HepG2 (cell line): ENCODE measurements around the gene KDM5B. TPM values are rescaled to one million over a fixed set of nuclear protein-coding genes. Genes with fewer than 3 reads are reported as not detected.

Experiments used
- ATAC-seq: fragments of 200-7000 bp; cut with Tn5 transposase; 3 replicates; pipeline ENCODE4 v1.9.1; 2020; ENCODE audit warnings: mild to moderate bottlenecking, moderate library complexity
- BruUV-seq: library from RNA; stranded (reverse); fragments of 400-500 nt; replicated peaks from 2 replicates; lab custom pipeline; 2021; lab: Mats Ljungman, UMichigan
- CTCF ChIA-PET: fragments of 300-600 bp; formaldehyde crosslinking; extraction: SDS; loops from one replicate; lab custom pipeline; 2021; ENCODE audit warnings: low total read pairs, inconsistent platforms, low intra/inter-chr PET ratio; lab: Yijun Ruan, JAX
- POLR2A ChIA-PET: fragments of 350-600 bp; sonication (Branson Sonifier 250); formaldehyde crosslinking; loops from one replicate; lab custom pipeline; 2020; ENCODE audit warnings: antibody characterized with exemption, inconsistent platforms; lab: Yijun Ruan, JAX
- DNase-seq: peaks from one replicate; pipeline ENCODE4 v3.0.0-alpha.2; 2015; ENCODE audit warnings: low spot score
- FAIRE-seq: peaks from 3 replicates; lab custom pipeline; 2011; peaks lifted over from hg19 to GRCh38; lab: Jason Lieb, UNC
- H2AFZ ChIP-seq: one replicate; pipeline ENCODE4 v1.6.1; 2011; ENCODE audit warnings: low read length, inconsistent platforms
- H3K27ac ChIP-seq: fragments of 300-600 bp; 3 replicates; pipeline ENCODE4 v1.8.0; 2011; ENCODE audit warnings: mixed run types, mild to moderate bottlenecking, mixed read lengths, low read length, inconsistent platforms; ENCODE audit not compliant: insufficient read depth; ENCODE audit errors: extremely low read length
- H3K27me3 ChIP-seq, 2 experiments: fragments of 200-600 bp in 1 of 2; 2 replicates in 1 of 2; 3 replicates in 1 of 2; pipeline versions ENCODE4 v1.6.0 to v1.8.0; 2011; ENCODE audit warnings: low read length in 2 of 2, mild to moderate bottlenecking in 2 of 2, moderate library complexity in 2 of 2, inconsistent platforms in 1 of 2; ENCODE audit not compliant: insufficient read depth in 2 of 2, control insufficient read depth in 1 of 2
- H3K36me3 ChIP-seq, 2 experiments: fragments of 200-600 bp in 1 of 2; replicated peaks in 1 of 2; 2 replicates in 1 of 2; 3 replicates in 1 of 2; pipeline versions ENCODE4 v1.5.1 to v1.8.0; 2011; ENCODE audit warnings: low read length in 2 of 2, inconsistent platforms in 1 of 2; ENCODE audit not compliant: insufficient read depth in 2 of 2, control insufficient read depth in 1 of 2
- H3K4me1 ChIP-seq: 2 replicates; pipeline ENCODE4 v1.5.1; 2012; ENCODE audit warnings: low read length, inconsistent platforms; ENCODE audit not compliant: insufficient read depth
- H3K4me2 ChIP-seq: 2 replicates; pipeline ENCODE4 v1.6.0; 2011; ENCODE audit warnings: low read depth, low read length, inconsistent platforms
- H3K4me3 ChIP-seq, 3 experiments: fragments of 200-600 bp in 1 of 3; sonication (generic), shearing (Covaris generic) in 1 of 3; replicated peaks in 1 of 3; 2 replicates each; pipeline ENCODE4 v1.5.1; 2011 to 2016; ENCODE audit warnings: low read length in 3 of 3, inconsistent platforms in 2 of 3, low read depth in 2 of 3, mild to moderate bottlenecking in 2 of 3, control low read depth in 1 of 3, mixed read lengths in 1 of 3; ENCODE audit not compliant: insufficient read depth in 1 of 3
- H3K79me2 ChIP-seq: one replicate; pipeline ENCODE4 v1.6.1; 2011; ENCODE audit warnings: low read length, inconsistent platforms; ENCODE audit not compliant: insufficient read depth
- H3K9ac ChIP-seq: 2 replicates; pipeline ENCODE4 v1.6.0; 2011; ENCODE audit warnings: mild to moderate bottlenecking, low read depth, low read length, inconsistent platforms; ENCODE audit not compliant: insufficient read depth
- H3K9me3 ChIP-seq: 2 replicates; pipeline ENCODE4 v1.5.1; 2012; ENCODE audit warnings: mild to moderate bottlenecking, low read length
- H4K20me1 ChIP-seq: 2 replicates; pipeline ENCODE4 v1.6.0; 2011; ENCODE audit warnings: inconsistent platforms, mild to moderate bottlenecking, low read length, moderate library complexity; ENCODE audit not compliant: insufficient read depth
- CBX5 ChIP-seq: sonication (generic); formaldehyde crosslinking; IDR thresholded peaks from 2 replicates; pipeline ENCODE4 v1.4.0; 2020; ENCODE audit warnings: missing genetic modification reagents, borderline replicate concordance
- DNMT3B ChIP-seq: conservative IDR thresholded peaks from 2 replicates; pipeline ENCODE4 v1.6.1; 2016; ENCODE audit warnings: missing biosample characterization, control low read depth
- MAFK ChIP-seq, 2 experiments: IDR thresholded peaks in 1 of 2; conservative IDR thresholded peaks in 1 of 2; 2 replicates each; pipeline ENCODE4 v1.6.1; 2011; ENCODE audit warnings: improper control_type of control experiment in 2 of 2, low read length in 2 of 2
- PRMT3 ChIP-seq: sonication (generic); formaldehyde crosslinking; IDR thresholded peaks from 2 replicates; pipeline ENCODE4 v1.8.1; 2022; ENCODE audit warnings: low read depth, mild to moderate bottlenecking, moderate library complexity, missing genetic modification reagents, borderline replicate concordance
- RFX5 ChIP-seq: IDR thresholded peaks from 2 replicates; pipeline ENCODE4 v1.6.1; 2011; ENCODE audit warnings: low read depth, low read length, improper control_type of control experiment
- TARDBP ChIP-seq: sonication (generic); formaldehyde crosslinking; IDR thresholded peaks from 2 replicates; pipeline ENCODE4 v1.8.0; 2022; ENCODE audit warnings: mild to moderate bottlenecking, missing genetic modification reagents
- ZFP36L1 ChIP-seq: sonication (generic); formaldehyde crosslinking; IDR thresholded peaks from 2 replicates; pipeline ENCODE4 v1.8.0; 2022; ENCODE audit warnings: mild to moderate bottlenecking, missing genetic modification reagents, moderate library complexity
- ZSCAN21 ChIP-seq: sonication (generic); formaldehyde crosslinking; IDR thresholded peaks from 2 replicates; pipeline ENCODE4 v1.8.0; 2022; ENCODE audit warnings: mild to moderate bottlenecking, missing genetic modification reagents, moderate library complexity, borderline replicate concordance
- WGBS: methylation state at CpG from one replicate; pipeline ENCODE4 v1.1.6; 2017; ENCODE audit warnings: low lambda C conversion rate; 5-methylcytosine and 5-hydroxymethylcytosine counted together
- in situ Hi-C: cut with HindIII; loops from 2 replicates; pipeline ENCODE4 v1.10.0; 2017; ENCODE audit warnings: low pct_unique_long_range_greater_than_20kb; ENCODE audit not compliant: extremely low pct_ligation_motif_present
- intact Hi-C: fragments of 100-400 bp; cut with micrococcal nuclease; formaldehyde crosslinking; loops from one replicate; pipeline ENCODE4 v1.10.0; 2022; ENCODE audit not compliant: unreplicated experiment
- polyA plus RNA-seq, 8 experiments: library from polyadenylated mRNA; depleted of rRNA in 3 of 8; stranded (reverse) in 7 of 8; unstranded in 1 of 8; fragments of >200 nt; fragmentation: Illumina TruSeq in 4 of 8; extraction: Trizol in 4 of 8; gene quantifications; 2 replicates each; pipeline versions ENCODE4 v1.2.1 to v1.2.3, GENCODE V29; 2011 to 2016; ENCODE audit warnings: low read depth in 4 of 8, missing spikeins in 1 of 8, mixed read lengths in 1 of 8; ENCODE audit not compliant: insufficient read depth in 1 of 8
- total RNA-seq, 5 experiments: library from RNA; depleted of rRNA; stranded (reverse); fragments of >200 nt; fragmentation: Illumina TruSeq; extraction: Trizol; gene quantifications; 2 replicates each; pipeline ENCODE4 v1.2.3, GENCODE V29; 2016; ENCODE audit warnings: low read depth in 1 of 5
- TF ChIP-seq, protein P1 (sequence below): sonication (generic); formaldehyde crosslinking; IDR thresholded peaks from 2 replicates; pipeline ENCODE4 v1.4.0; 2020; ENCODE audit warnings: missing genetic modification reagents, mild to moderate bottlenecking, borderline replicate concordance
- TF ChIP-seq, protein P2 (sequence below): sonication (generic); formaldehyde crosslinking; IDR thresholded peaks from 2 replicates; pipeline ENCODE4 v1.4.0; 2020; ENCODE audit warnings: missing genetic modification reagents
- TF ChIP-seq, protein P3 (sequence below): sonication (generic); formaldehyde crosslinking; IDR thresholded peaks from 2 replicates; pipeline ENCODE4 v1.5.1; 2020; ENCODE audit warnings: missing genetic modification reagents, mild to moderate bottlenecking, borderline replicate concordance
- TF ChIP-seq, protein P4 (sequence below): sonication (generic); formaldehyde crosslinking; IDR thresholded peaks from 2 replicates; pipeline ENCODE4 v1.4.0; 2020; ENCODE audit warnings: missing genetic modification reagents
- TF ChIP-seq, protein P5 (sequence below), 2 experiments: sonication (generic) in 1 of 2; formaldehyde crosslinking in 1 of 2; IDR thresholded peaks; 2 replicates each; pipeline versions ENCODE4 v1.4.0 to v1.6.1; 2018 to 2020; ENCODE audit warnings: missing genetic modification reagents in 2 of 2, borderline replicate concordance in 1 of 2, low read depth in 1 of 2, mild to moderate bottlenecking in 1 of 2, missing biosample characterization in 1 of 2

KDM5B gene
- total and polyA plus RNA-seq, 2 of the 13 experiments (the other 11 are each of a cell fraction or from before 2014, with no cell fraction given): 34.2 to 35.4 TPM

DNA sequence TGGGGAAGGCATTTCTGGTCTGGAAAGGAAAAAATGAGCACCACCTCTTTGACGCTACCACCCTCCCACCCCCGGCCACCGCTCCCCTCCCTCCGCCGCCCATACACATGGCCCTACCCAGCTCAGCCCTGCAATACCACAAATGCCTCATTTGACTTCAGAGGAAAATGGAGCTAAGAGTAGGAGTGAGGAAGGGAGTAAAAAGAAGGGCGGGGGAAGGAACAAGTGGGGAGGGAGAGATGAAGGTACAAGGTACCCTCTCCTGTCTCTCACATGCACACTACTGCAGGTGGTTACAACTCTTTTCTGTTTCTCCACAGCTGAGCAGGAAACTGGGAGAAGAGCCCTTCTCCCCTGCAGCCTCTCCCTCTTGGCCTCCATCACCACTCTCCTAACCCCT lies 105.0 kb downstream of the KDM5B start (continued):
- TF ChIP-seq DNMT3B (CRISPR knock-in tag) (no peak), PRMT3 (no peak)
- TF ChIP-seq, protein P1, sequence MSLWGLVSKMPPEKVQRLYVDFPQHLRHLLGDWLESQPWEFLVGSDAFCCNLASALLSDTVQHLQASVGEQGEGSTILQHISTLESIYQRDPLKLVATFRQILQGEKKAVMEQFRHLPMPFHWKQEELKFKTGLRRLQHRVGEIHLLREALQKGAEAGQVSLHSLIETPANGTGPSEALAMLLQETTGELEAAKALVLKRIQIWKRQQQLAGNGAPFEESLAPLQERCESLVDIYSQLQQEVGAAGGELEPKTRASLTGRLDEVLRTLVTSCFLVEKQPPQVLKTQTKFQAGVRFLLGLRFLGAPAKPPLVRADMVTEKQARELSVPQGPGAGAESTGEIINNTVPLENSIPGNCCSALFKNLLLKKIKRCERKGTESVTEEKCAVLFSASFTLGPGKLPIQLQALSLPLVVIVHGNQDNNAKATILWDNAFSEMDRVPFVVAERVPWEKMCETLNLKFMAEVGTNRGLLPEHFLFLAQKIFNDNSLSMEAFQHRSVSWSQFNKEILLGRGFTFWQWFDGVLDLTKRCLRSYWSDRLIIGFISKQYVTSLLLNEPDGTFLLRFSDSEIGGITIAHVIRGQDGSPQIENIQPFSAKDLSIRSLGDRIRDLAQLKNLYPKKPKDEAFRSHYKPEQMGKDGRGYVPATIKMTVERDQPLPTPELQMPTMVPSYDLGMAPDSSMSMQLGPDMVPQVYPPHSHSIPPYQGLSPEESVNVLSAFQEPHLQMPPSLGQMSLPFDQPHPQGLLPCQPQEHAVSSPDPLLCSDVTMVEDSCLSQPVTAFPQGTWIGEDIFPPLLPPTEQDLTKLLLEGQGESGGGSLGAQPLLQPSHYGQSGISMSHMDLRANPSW (CRISPR knock-in tag): no peak
- TF ChIP-seq, protein P2, sequence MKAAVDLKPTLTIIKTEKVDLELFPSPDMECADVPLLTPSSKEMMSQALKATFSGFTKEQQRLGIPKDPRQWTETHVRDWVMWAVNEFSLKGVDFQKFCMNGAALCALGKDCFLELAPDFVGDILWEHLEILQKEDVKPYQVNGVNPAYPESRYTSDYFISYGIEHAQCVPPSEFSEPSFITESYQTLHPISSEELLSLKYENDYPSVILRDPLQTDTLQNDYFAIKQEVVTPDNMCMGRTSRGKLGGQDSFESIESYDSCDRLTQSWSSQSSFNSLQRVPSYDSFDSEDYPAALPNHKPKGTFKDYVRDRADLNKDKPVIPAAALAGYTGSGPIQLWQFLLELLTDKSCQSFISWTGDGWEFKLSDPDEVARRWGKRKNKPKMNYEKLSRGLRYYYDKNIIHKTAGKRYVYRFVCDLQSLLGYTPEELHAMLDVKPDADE: no peak
- TF ChIP-seq, protein P3, sequence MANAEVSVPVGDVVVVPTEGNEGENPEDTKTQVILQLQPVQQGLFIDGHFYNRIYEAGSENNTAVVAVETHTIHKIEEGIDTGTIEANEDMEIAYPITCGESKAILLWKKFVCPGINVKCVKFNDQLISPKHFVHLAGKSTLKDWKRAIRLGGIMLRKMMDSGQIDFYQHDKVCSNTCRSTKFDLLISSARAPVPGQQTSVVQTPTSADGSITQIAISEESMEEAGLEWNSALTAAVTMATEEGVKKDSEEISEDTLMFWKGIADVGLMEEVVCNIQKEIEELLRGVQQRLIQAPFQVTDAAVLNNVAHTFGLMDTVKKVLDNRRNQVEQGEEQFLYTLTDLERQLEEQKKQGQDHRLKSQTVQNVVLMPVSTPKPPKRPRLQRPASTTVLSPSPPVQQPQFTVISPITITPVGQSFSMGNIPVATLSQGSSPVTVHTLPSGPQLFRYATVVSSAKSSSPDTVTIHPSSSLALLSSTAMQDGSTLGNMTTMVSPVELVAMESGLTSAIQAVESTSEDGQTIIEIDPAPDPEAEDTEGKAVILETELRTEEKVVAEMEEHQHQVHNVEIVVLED (CRISPR knock-in tag): no peak
- TF ChIP-seq, all 625 proteins: peak for 0

DNA sequence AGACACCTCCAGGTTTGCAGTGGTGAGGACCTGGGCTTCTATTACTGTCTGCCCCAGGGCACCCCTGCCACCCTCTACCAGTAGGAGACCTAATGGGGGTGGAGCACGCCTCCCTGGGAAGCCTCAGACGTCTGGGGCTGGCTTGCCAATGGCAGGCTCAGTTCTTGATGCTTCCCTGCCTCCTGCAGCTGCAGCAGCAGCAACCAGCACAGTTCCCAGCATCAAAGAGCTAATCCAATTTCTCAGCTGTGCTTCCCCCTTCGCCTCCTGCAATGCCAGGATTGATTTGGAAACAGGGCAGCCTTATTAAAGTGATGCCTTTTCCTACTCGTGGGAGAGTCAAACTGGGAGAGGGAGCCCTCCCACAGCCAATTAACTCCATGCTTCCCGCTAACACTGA lies 106.1 kb downstream of the KDM5B start:
- Histone ChIP-seq H3K9ac (no peak overlapping the region), H4K20me1 (no peaks in the 10 kb centered on the region; the same call in 1 of the 2 replicates), H3K27me3 (peaks cover 4 to 60% of the 10 kb centered on the region in 2 experiments; a peak in 4 of 5 replicates), H3K36me3 (no peaks in the 10 kb centered on the region), H3K4me2 (no peak overlapping the region), H3K4me1 (no peaks in the 10 kb centered on the region), H3K9me3 (no peaks in the 10 kb centered on the region), H3K27ac (no peak overlapping the region), H2AFZ (no peak overlapping the region), H3K4me3 (no peak overlapping the region), H3K79me2 (no peaks in the 10 kb centered on the region)
- no peak for DNase-seq
- no peak for ATAC-seq
- intact Hi-C loops (no loop called here), in situ Hi-C loops (no loop called here)
- 0% methylated on average over 3 of the region's 5 CpGs for WGBS
- FAIRE-seq: no peak
- CTCF ChIA-PET: no interaction called here
- POLR2A ChIA-PET: no interaction called here
- BruUV-seq: no TSS peak
- TF ChIP-seq CBX5 (CRISPR knock-in tag) (no peak), ZFP36L1 (CRISPR knock-in tag) (no peak), TARDBP (CRISPR knock-in tag) (no peak), ZSCAN21 (CRISPR knock-in tag) (no peak), RFX5 (no peak), MAFK (conservative IDR thresholded peaks at IDR 0.05 in 1 of 2, IDR thresholded peaks at IDR 0.05 in 1 of 2; ENCODE audit: low read length in 2 of 2) (no peak)
- TF ChIP-seq, protein P4, sequence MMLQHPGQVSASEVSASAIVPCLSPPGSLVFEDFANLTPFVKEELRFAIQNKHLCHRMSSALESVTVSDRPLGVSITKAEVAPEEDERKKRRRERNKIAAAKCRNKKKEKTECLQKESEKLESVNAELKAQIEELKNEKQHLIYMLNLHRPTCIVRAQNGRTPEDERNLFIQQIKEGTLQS (CRISPR knock-in tag): no peak
- TF ChIP-seq, protein P5, sequence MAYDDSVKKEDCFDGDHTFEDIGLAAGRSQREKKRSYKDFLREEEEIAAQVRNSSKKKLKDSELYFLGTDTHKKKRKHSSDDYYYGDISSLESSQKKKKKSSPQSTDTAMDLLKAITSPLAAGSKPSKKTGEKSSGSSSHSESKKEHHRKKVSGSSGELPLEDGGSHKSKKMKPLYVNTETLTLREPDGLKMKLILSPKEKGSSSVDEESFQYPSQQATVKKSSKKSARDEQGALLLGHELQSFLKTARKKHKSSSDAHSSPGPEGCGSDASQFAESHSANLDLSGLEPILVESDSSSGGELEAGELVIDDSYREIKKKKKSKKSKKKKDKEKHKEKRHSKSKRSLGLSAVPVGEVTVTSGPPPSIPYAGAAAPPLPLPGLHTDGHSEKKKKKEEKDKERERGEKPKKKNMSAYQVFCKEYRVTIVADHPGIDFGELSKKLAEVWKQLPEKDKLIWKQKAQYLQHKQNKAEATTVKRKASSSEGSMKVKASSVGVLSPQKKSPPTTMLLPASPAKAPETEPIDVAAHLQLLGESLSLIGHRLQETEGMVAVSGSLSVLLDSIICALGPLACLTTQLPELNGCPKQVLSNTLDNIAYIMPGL (CRISPR knock-in tag; IDR thresholded peaks at IDR 0.05; ENCODE audit: borderline replicate concordance in 1 of 2, low read depth in 1 of 2): no peak
